GM18511 (cell line): Measurements from ENCODE around the gene WNK3.
"Not testable (repeated sequence)": the region's sequence is repeated elsewhere in the genome, so short reads cannot be mapped to it uniquely, and the experiment has no call there.

Source experiments
- ATAC-seq: cut with Tn5 transposase; IDR thresholded peaks from one replicate; pipeline ENCODE4 v1.9.1; 2021; ENCODE audit warnings: mild to moderate bottlenecking, moderate library complexity; ENCODE audit not compliant: unreplicated experiment

The WNK3 gene

GRCh38 chrX:54357414-54358377 lies at the start of gene WNK3:
WNK3 (minus strand) TSS chrX:54358046.
- peak; percentile 29 for ATAC-seq

GRCh38 chrX:54407266-54407665 lies 49.4 kb upstream of the WNK3 start:
- ATAC-seq, result no peak

- no peak for ATAC-seq
These were observed 39.3 kb upstream of the WNK3 start for GRCh38 chrX:54397113-54397512.

- ATAC-seq, result no peak
These were observed 28.5 kb upstream of the WNK3 start for GRCh38 chrX:54386314-54386713.

GRCh38 chrX:54384661-54385060 lies 26.8 kb upstream of the WNK3 start:
- not testable (repeated sequence) for ATAC-seq

- ATAC-seq, result no peak
These were observed 1.6 kb upstream of the WNK3 start for GRCh38 chrX:54359408-54359807.

GRCh38 chrX:54358424-54359211 lies 772 bp upstream of the WNK3 start:
- ATAC-seq, result peak; percentile 68

- ATAC-seq, result no peak
These were observed 5.2 kb downstream of the WNK3 start for GRCh38 chrX:54352677-54353076.

- not testable (repeated sequence) for ATAC-seq
These were observed 20.5 kb downstream of the WNK3 start for GRCh38 chrX:54337383-54337782.

GRCh38 chrX:54325077-54325476 lies 32.8 kb downstream of the WNK3 start:
- ATAC-seq, result no peak

- no peak for ATAC-seq
These were observed 37.8 kb downstream of the WNK3 start for GRCh38 chrX:54320067-54320466.

- ATAC-seq, result no peak
These were observed 51.5 kb downstream of the WNK3 start for GRCh38 chrX:54306379-54306778.

GRCh38 chrX:54301516-54301915 lies 56.3 kb downstream of the WNK3 start:
- ATAC-seq, result no peak

- no peak for ATAC-seq
These were observed 63.5 kb downstream of the WNK3 start for GRCh38 chrX:54294306-54294705.

- ATAC-seq, result no peak
These were observed 65.1 kb downstream of the WNK3 start for GRCh38 chrX:54292755-54293154.

GRCh38 chrX:54291758-54292157 lies 66.1 kb downstream of the WNK3 start:
- no peak for ATAC-seq

- ATAC-seq, result no peak
These were observed 68.9 kb downstream of the WNK3 start for GRCh38 chrX:54288968-54289367.

GRCh38 chrX:54288277-54288676 lies 69.6 kb downstream of the WNK3 start:
- no peak for ATAC-seq

- ATAC-seq, result no peak
These were observed 76.2 kb downstream of the WNK3 start for GRCh38 chrX:54281676-54282075.

- ATAC-seq, result no peak
These were observed 77.4 kb downstream of the WNK3 start for GRCh38 chrX:54280466-54280865.

GRCh38 chrX:54271664-54272063 lies 86.2 kb downstream of the WNK3 start:
- no peak for ATAC-seq

- ATAC-seq, result no peak
These were observed 109.5 kb downstream of the WNK3 start for GRCh38 chrX:54248309-54248708.
